Measurements from ENCODE around the gene SLC9A1. TPM values are rescaled to one million over a fixed set of nuclear protein-coding genes. Genes with fewer than 3 reads are reported as not detected.

Gene SLC9A1
- total RNA-seq, 2 donors from 2014 or later = 63.6 to 99.6 TPM

DNA sequence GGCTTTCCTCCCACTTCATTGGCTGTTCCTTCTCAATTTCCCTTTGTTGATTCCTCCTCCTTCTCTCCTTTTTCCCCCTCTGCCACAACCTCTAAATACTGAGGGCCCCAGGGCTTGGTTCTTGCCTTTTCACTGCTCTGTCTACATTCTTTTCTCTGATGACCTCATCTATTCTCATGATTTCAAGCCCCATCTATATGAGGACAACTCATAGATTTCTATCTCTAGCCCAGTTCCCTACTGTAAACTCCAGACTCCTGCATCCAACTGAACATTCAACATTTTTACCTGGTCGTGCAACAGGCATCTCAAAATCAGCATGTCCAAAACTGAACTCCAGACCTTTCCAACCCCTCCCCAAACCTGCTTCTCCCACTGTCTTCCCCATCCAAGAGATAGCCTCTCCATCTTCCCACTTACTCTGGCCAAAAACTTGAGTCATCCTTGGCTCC is 11.5 kb upstream of the SLC9A1 start:
- TF ChIP-seq, protein P1, sequence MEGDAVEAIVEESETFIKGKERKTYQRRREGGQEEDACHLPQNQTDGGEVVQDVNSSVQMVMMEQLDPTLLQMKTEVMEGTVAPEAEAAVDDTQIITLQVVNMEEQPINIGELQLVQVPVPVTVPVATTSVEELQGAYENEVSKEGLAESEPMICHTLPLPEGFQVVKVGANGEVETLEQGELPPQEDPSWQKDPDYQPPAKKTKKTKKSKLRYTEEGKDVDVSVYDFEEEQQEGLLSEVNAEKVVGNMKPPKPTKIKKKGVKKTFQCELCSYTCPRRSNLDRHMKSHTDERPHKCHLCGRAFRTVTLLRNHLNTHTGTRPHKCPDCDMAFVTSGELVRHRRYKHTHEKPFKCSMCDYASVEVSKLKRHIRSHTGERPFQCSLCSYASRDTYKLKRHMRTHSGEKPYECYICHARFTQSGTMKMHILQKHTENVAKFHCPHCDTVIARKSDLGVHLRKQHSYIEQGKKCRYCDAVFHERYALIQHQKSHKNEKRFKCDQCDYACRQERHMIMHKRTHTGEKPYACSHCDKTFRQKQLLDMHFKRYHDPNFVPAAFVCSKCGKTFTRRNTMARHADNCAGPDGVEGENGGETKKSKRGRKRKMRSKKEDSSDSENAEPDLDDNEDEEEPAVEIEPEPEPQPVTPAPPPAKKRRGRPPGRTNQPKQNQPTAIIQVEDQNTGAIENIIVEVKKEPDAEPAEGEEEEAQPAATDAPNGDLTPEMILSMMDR (IDR thresholded peaks at IDR 0.05) = no peak
- intact Hi-C loops (cut with DNase I) = no loop called here
- Histone ChIP-seq H3K27me3 (no peaks in the 10 kb centered on the region), H3K27ac (no peak overlapping the region), H3K36me3 (no peaks in the 10 kb centered on the region), H3K9ac (ENCODE audit: low read depth in 2 of 2, low read length in 2 of 2) (no peak overlapping the region), H3K9me3 (no peaks in the 10 kb centered on the region), H3K4me3 (no peak overlapping the region), H3K4me1 (peaks cover 3% of the 10 kb centered on the region)
- no peak for DNase-seq

DNA sequence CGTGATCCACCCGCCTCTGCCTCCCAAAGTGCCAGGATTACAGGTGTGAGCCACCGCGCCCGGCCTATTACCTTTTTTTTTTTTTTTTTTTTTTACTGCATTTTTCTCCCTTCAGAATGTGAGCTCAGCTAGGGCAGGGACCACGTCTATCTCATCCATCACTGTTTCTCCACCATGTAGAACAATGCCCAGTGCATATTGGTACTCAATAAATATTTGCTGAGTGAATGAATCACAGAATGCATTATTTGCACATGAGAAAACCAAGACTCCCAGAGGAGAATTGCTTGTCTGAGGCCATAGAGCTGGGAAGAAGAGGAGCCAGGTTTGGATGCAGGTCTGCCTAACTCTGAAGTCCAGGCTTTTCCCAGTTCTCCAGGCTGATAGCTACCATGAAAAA is 8.2 kb upstream of the SLC9A1 start:
- Histone ChIP-seq H3K27ac (no peak overlapping the region), H3K27me3 (no peaks in the 10 kb centered on the region), H3K9ac (ENCODE audit: low read depth in 2 of 2, low read length in 2 of 2) (no peak overlapping the region), H3K4me1 (peaks cover 3% of the 10 kb centered on the region), H3K4me3 (no peak overlapping the region), H3K36me3 (no peaks in the 10 kb centered on the region), H3K9me3 (no peaks in the 10 kb centered on the region)
- no peak for DNase-seq
- TF ChIP-seq, protein P1 (IDR thresholded peaks at IDR 0.05) = no peak
- intact Hi-C loops (cut with DNase I) = no loop called here

DNA sequence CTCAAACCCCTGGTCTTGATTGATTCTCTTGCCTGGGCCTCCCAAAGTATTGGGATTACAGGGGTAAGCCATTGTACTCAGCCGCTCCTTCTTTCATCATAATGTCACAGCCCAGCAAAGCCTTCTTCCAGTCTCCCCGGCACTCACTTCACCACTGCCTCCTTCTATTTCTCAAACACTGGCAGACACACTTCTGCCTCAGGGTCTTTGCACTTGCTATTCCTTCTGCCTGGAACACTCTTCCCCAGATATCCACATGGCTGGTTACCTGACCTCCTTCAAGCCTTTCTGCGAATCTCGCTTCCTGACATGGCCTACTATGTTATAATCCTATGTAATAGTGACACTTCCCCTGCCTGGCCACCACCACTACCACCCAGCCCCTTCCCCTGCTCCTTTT is 7.2 kb upstream of the SLC9A1 start:
- TF ChIP-seq, protein P1 (IDR thresholded peaks at IDR 0.05) = no peak
- Histone ChIP-seq H3K4me3 (no peak overlapping the region), H3K27ac (peak overlapping the region; percentile 81), H3K27me3 (no peaks in the 10 kb centered on the region), H3K9me3 (no peaks in the 10 kb centered on the region), H3K4me1 (peaks cover 3% of the 10 kb centered on the region), H3K36me3 (no peaks in the 10 kb centered on the region), H3K9ac (ENCODE audit: low read depth in 2 of 2, low read length in 2 of 2) (no peak overlapping the region)
- no peak for DNase-seq
- intact Hi-C loops (cut with DNase I) = no loop called here

DNA sequence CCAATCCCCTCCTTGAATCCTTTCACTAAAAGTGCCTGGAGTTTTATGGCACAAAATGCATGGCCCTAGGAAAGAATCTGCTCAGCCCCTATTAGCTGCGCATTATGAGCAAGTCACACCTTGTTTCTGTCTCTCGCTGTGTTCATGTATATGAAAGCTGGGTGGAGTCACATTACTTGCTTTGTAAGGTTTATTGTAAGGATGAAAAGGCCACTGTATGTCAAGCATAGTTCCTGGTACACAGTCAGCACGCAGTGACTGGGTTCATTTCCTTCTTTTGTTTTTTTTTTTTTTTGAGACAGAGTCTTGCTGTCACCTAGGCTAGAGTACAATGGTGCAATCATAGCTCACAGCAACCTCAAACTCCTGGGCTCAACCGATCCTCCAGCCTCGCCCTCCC is 6.7 kb upstream of the SLC9A1 start:
- intact Hi-C loops (cut with DNase I) = no loop called here
- TF ChIP-seq, protein P1 (IDR thresholded peaks at IDR 0.05) = no peak
- Histone ChIP-seq H3K4me3 (no peak overlapping the region), H3K9ac (ENCODE audit: low read depth in 2 of 2, low read length in 2 of 2) (peak overlapping the region in 1 of 2 donors; percentile 55), H3K4me1 (peaks cover 3% of the 10 kb centered on the region), H3K27me3 (no peaks in the 10 kb centered on the region), H3K27ac (peak overlapping the region; percentile 81), H3K36me3 (no peaks in the 10 kb centered on the region), H3K9me3 (no peaks in the 10 kb centered on the region)
- peak; percentile 55 for DNase-seq

DNA sequence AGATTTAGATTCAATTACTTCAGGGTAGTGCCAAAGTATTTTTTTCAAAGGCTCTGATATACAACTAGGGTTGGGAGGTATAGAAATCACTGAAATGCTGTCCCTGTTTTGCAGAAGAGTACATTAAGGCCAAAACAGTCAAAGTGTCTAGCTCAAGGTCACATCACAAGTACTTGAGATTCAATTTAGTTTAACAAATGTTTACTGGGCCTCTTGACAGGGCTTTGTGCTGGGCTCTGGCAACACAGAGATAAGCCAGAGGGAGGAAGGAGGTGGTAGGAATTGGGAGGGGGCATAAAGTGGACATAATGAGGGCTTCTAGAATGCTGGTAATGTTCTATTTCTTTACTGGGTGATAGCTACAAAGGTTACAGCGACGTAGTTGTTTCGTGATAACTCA is 2.3 kb upstream of the SLC9A1 start:
- peaks cover 23% of the 10 kb centered on the region for H3K4me1 ChIP-seq
- TF ChIP-seq, protein P1 (IDR thresholded peaks at IDR 0.05) = no peak
- DNase-seq = no peak
- intact Hi-C loops (cut with DNase I) = no loop called here
- H3K9ac ChIP-seq (ENCODE audit: low read depth in 2 of 2, low read length in 2 of 2) = no peak overlapping the region
- H3K27me3 ChIP-seq = no peaks in the 10 kb centered on the region
- H3K9me3 ChIP-seq = no peaks in the 10 kb centered on the region
- no peak overlapping the region for H3K27ac ChIP-seq
- no peaks in the 10 kb centered on the region for H3K36me3 ChIP-seq
- no peak overlapping the region for H3K4me3 ChIP-seq

All from colonic mucosa (tissue), 4 donors.